K562 (cell line): Measurements from ENCODE around the gene TRIM4. TPM values are rescaled to one million over a fixed set of nuclear protein-coding genes. Genes with fewer than 3 reads are reported as not detected.

Source experiments
- ATAC-seq: fragments of 200-7000 bp; cut with Tn5 transposase; 3 replicates; pipeline ENCODE4 v1.9.1; 2020; ENCODE audit warnings: moderate library complexity
- BruUV-seq: library from RNA; stranded (reverse); fragments of 400-500 nt; replicated peaks from 2 replicates; lab custom pipeline; 2021; lab: Mats Ljungman, UMichigan
- CTCF ChIA-PET: fragments of 300-600 bp; formaldehyde crosslinking; extraction: SDS; loops from one replicate; lab custom pipeline; 2021; ENCODE audit warnings: low intra/inter-chr PET ratio; lab: Yijun Ruan, JAX
- POLR2A ChIA-PET: fragments of 300-600, 350-650 bp; sonication (Branson Sonifier 250); formaldehyde crosslinking; extraction: SDS; loops from one replicate; lab custom pipeline; 2021; ENCODE audit warnings: antibody characterized with exemption, inconsistent platforms; lab: Yijun Ruan, JAX
- DNase-seq, 4 experiments: peaks; one replicate each; pipeline versions ENCODE4 v3.0.0 to v3.0.0-alpha.2; 2011 to 2018; ENCODE audit warnings: low spot score in 3 of 4, mixed read lengths in 3 of 4; ENCODE audit errors: extremely low read depth in 1 of 4
- FAIRE-seq: peaks from 2 replicates; lab custom pipeline; 2011; peaks lifted over from hg19 to GRCh38; lab: Jason Lieb, UNC
- H2AFZ ChIP-seq: 2 replicates; pipeline ENCODE4 v1.6.0; 2011; ENCODE audit warnings: low read depth, low read length, control low read depth, inconsistent platforms
- H3K27ac ChIP-seq: fragments of 200-600 bp; 3 replicates; pipeline ENCODE4 v1.8.0; 2011; ENCODE audit warnings: low read depth, mild to moderate bottlenecking, control low read depth, inconsistent platforms, low read length, moderate library complexity, mixed read lengths; ENCODE audit errors: extremely low read depth
- H3K27me3 ChIP-seq, 2 experiments: fragments of 300-600 bp in 1 of 2; 2 replicates in 1 of 2; 3 replicates in 1 of 2; pipeline versions ENCODE4 v1.6.0 to v1.8.0; 2011; ENCODE audit warnings: inconsistent platforms in 2 of 2, low read length in 2 of 2, mild to moderate bottlenecking in 1 of 2, mixed read lengths in 1 of 2, moderate library complexity in 1 of 2; ENCODE audit not compliant: control insufficient read depth in 2 of 2, insufficient read depth in 2 of 2
- H3K36me3 ChIP-seq: fragments of 300-600 bp; 3 replicates; pipeline ENCODE4 v1.8.0; 2011; ENCODE audit warnings: mild to moderate bottlenecking, low read length, inconsistent platforms; ENCODE audit not compliant: control insufficient read depth, insufficient read depth
- H3K4me1 ChIP-seq, 2 experiments: fragments of 200-600 bp in 1 of 2; replicated peaks in 1 of 2; 2 replicates in 1 of 2; 3 replicates in 1 of 2; pipeline versions ENCODE4 v1.5.1 to v1.8.0; 2011; ENCODE audit warnings: inconsistent platforms in 2 of 2, low read length in 2 of 2, mild to moderate bottlenecking in 1 of 2, mixed read lengths in 1 of 2, moderate library complexity in 1 of 2; ENCODE audit not compliant: control insufficient read depth in 2 of 2, insufficient read depth in 2 of 2
- H3K4me2 ChIP-seq: 2 replicates; pipeline ENCODE4 v1.6.1; 2011; ENCODE audit warnings: low read length, control low read depth, inconsistent platforms, mixed read lengths; ENCODE audit not compliant: insufficient read depth
- H3K4me3 ChIP-seq: fragments of 200-600 bp; sonication (generic), shearing (Covaris generic); 2 replicates; pipeline ENCODE4 v1.5.1; 2016; ENCODE audit warnings: control low read depth, inconsistent platforms
- H3K79me2 ChIP-seq: fragments of 200-600 bp; 3 replicates; pipeline ENCODE4 v1.8.0; 2011; ENCODE audit warnings: low read length, inconsistent platforms; ENCODE audit not compliant: control insufficient read depth, insufficient read depth
- H3K9ac ChIP-seq, 2 experiments: 2 replicates each; pipeline versions ENCODE4 v1.6.0 to v1.6.1; 2011; ENCODE audit warnings: low read depth in 2 of 2, low read length in 2 of 2, control low read depth in 1 of 2, inconsistent platforms in 1 of 2, mild to moderate bottlenecking in 1 of 2, mixed read lengths in 1 of 2; ENCODE audit not compliant: insufficient read depth in 1 of 2
- H3K9me1 ChIP-seq: one replicate; pipeline ENCODE4 v1.6.0; 2011; ENCODE audit warnings: inconsistent platforms, mild to moderate bottlenecking, low read length, moderate library complexity; ENCODE audit not compliant: control insufficient read depth, insufficient read depth
- H3K9me3 ChIP-seq: replicated peaks from 2 replicates; pipeline ENCODE4 v1.5.1; 2011; ENCODE audit warnings: low read depth, low read length, inconsistent platforms; ENCODE audit not compliant: control insufficient read depth, insufficient read depth
- H4K20me1 ChIP-seq: replicated peaks from 2 replicates; pipeline ENCODE4 v1.6.1; 2011; ENCODE audit warnings: low read length, inconsistent platforms, mixed read lengths; ENCODE audit not compliant: control insufficient read depth, insufficient read depth
- ATF3 ChIP-seq, 2 experiments: fragments of 450-650 bp in 1 of 2; sonication (generic) in 1 of 2; formaldehyde crosslinking in 1 of 2; IDR thresholded peaks in 1 of 2; conservative IDR thresholded peaks in 1 of 2; 2 replicates each; pipeline versions ENCODE4 v1.6.1 to v1.8.1; 2016 to 2023; ENCODE audit warnings: mild to moderate bottlenecking in 2 of 2, moderate library complexity in 2 of 2, inconsistent platforms in 1 of 2, missing genetic modification reagents in 1 of 2
- C11orf30 ChIP-seq: fragments of 450-650 bp; IDR thresholded peaks from 2 replicates; pipeline ENCODE4 v1.6.1; 2016; ENCODE audit warnings: low read depth, mild to moderate bottlenecking
- CEBPB ChIP-seq: fragments of 450-650 bp; IDR thresholded peaks from 2 replicates; pipeline ENCODE4 v1.6.1; 2016; ENCODE audit warnings: missing genetic modification characterization, missing compliant biosample characterization
- CEBPG ChIP-seq, 3 experiments: fragments of 200-800 bp in 1 of 3; sonication (Bioruptor generic) in 1 of 3; sonication (generic) in 1 of 3; formaldehyde crosslinking in 1 of 3; IDR thresholded peaks in 2 of 3; conservative IDR thresholded peaks in 1 of 3; 2 replicates each; pipeline versions ENCODE4 v1.6.1 to v1.8.0; 2016 to 2022; ENCODE audit warnings: missing compliant biosample characterization in 2 of 3, missing genetic modification characterization in 2 of 3, mild to moderate bottlenecking in 1 of 3, missing genetic modification reagents in 1 of 3
- CTBP1 ChIP-seq: fragments of 450-650 bp; IDR thresholded peaks from 2 replicates; pipeline ENCODE4 v1.6.1; 2016; ENCODE audit warnings: borderline replicate concordance
- EP400 ChIP-seq: fragments of 450-650 bp; IDR thresholded peaks from 2 replicates; pipeline ENCODE4 v1.6.1; 2017; ENCODE audit warnings: antibody characterized with exemption, mild to moderate bottlenecking, moderate library complexity
- ESRRB ChIP-seq: fragments of 250-450 bp; sonication (Bioruptor Pico); IDR thresholded peaks from 2 replicates; pipeline ENCODE4 v1.5.0; 2020; ENCODE audit warnings: mild to moderate bottlenecking, moderate library complexity, borderline replicate concordance
- JUND ChIP-seq, 2 experiments: IDR thresholded peaks; 2 replicates in 1 of 2; 3 replicates in 1 of 2; pipeline ENCODE4 v1.6.1; 2011; ENCODE audit warnings: borderline replicate concordance in 2 of 2, low read depth in 2 of 2, low read length in 2 of 2, improper control_type of control experiment in 1 of 2, missing biosample characterization in 1 of 2, missing genetic modification characterization in 1 of 2, missing genetic modification reagents in 1 of 2
- NBN ChIP-seq: fragments of 450-650 bp; IDR thresholded peaks from 2 replicates; pipeline ENCODE4 v1.6.1; 2016; ENCODE audit warnings: low read depth, mild to moderate bottlenecking
- SRF ChIP-seq, 2 experiments: fragments of 250-450, 450-650 bp in 1 of 2; sonication (Bioruptor Pico) in 1 of 2; sonication (generic) in 1 of 2; formaldehyde crosslinking; IDR thresholded peaks; 2 replicates each; pipeline versions ENCODE4 v1.5.0 to v1.5.1; 2020 to 2022; ENCODE audit warnings: mild to moderate bottlenecking in 1 of 2, missing genetic modification reagents in 1 of 2
- ZBTB17 ChIP-seq: fragments of 450-650 bp; formaldehyde crosslinking; IDR thresholded peaks from 2 replicates; pipeline ENCODE4 v1.4.0; 2020; ENCODE audit warnings: mild to moderate bottlenecking
- ZKSCAN8 ChIP-seq: fragments of 200-800 bp; sonication (Bioruptor generic); IDR thresholded peaks from 2 replicates; pipeline ENCODE4 v1.6.1; 2016; ENCODE audit warnings: missing genetic modification characterization, missing compliant biosample characterization
- ZSCAN32 ChIP-seq: fragments of 450-650 bp; formaldehyde crosslinking; IDR thresholded peaks from 2 replicates; pipeline ENCODE4 v1.4.0; 2020; ENCODE audit warnings: mild to moderate bottlenecking, moderate library complexity
- WGBS: fragments of 100-300 bp; shearing (Covaris generic); methylation state at CpG from one replicate; pipeline ENCODE4 v1.1.6; 2016; ENCODE audit warnings: low coverage, mixed read lengths; ENCODE audit not compliant: insufficient coverage; ENCODE audit errors: missing lambda C conversion rate; 5-methylcytosine and 5-hydroxymethylcytosine counted together
- in situ Hi-C: fragments of 300-500 bp; cut with MboI; formaldehyde crosslinking; loops from 4 replicates; pipeline ENCODE4 v1.15.0; 2018; ENCODE audit warnings: inconsistent platforms, mixed read lengths
- intact Hi-C: fragments of 100-400 bp; cut with micrococcal nuclease; formaldehyde crosslinking; loops from 2 replicates; pipeline ENCODE4 v1.14.2; 2022
- polyA plus RNA-seq, 8 experiments: library from polyadenylated mRNA; depleted of rRNA in 4 of 8; stranded (reverse) in 5 of 8; unstranded in 3 of 8; fragments of >200 nt; fragmentation: Nextera tagmentation in 2 of 8; fragmentation: Illumina TruSeq in 1 of 8; extraction: Ambion mirVana in 2 of 8; extraction: Trizol in 1 of 8; gene quantifications; 2 replicates each; pipeline versions ENCODE4 v1.2.1 to v1.2.3, GENCODE V29; 2011 to 2014; ENCODE audit warnings: inconsistent platforms in 1 of 8, missing spikeins in 1 of 8
- total RNA-seq, 7 experiments: library from RNA; depleted of rRNA in 6 of 7; stranded (reverse); fragments of >200 nt in 6 of 7; fragmentation: Illumina TruSeq in 2 of 7; extraction: Trizol in 2 of 7; gene quantifications; 2 replicates each; pipeline versions ENCODE4 v1.2.1 to v1.2.3, GENCODE V29; 2011 to 2021; ENCODE audit warnings: low replicate concordance in 1 of 7
- TF ChIP-seq, protein P1 (sequence below): fragments of 450-650 bp; IDR thresholded peaks from 2 replicates; pipeline ENCODE4 v1.6.1; 2018; ENCODE audit not compliant: partially characterized antibody

The TRIM4 gene
- total and polyA plus RNA-seq, 9 of the 15 experiments (the other 6 are each of a cell fraction or from before 2014, with no cell fraction given): 6.2 to 28.3 (median 22.4) TPM

DNA sequence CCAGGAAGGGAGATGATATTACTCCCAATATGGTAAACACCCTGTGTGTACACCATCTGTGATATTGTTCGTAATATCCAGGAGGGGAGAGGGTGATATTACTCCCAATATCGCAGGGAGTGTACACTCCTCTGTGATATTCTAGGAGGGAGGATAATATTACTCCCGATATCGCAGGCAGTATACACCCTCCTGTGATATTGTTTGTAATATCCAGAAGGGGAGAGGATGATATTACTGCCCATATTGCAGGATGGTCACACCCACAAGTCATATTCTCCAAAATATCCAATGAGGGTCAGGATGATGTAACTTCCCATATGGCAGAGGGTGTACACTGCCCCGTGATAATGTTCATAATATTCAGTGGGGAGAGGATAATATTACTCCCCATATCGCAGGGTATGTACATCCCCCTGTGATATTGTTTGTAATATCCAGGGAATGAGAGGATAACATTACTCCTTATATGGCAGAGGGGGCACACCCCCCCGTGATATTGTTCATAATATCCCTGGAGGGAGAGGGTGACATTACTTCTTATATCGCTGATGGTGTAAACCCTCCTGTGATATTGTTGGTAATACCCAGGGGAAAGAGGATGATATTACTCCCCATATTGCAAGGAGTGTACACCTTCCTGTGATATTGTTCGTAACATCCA lies 39.4 kb upstream of the TRIM4 start:
- BruUV-seq: no TSS peak
- Histone ChIP-seq H3K36me3 (no peaks in the 10 kb centered on the region), H3K4me2 (peak overlapping the region; percentile 59), H2AFZ (peak overlapping the region; percentile 0; the same call in 1 of the 2 replicates), H3K9me1 (no peaks in the 10 kb centered on the region), H3K4me3 (no peak overlapping the region; the same call in 1 of the 2 replicates), H4K20me1 (no peaks in the 10 kb centered on the region), H3K27me3 (peaks cover 55 to 69% of the 10 kb centered on the region in 2 experiments), H3K9me3 (no peaks in the 10 kb centered on the region), H3K9ac (no peak overlapping the region), H3K27ac (no peak overlapping the region), H3K79me2 (no peaks in the 10 kb centered on the region), H3K4me1 (0 out of 5 replicates have a peak, but pooled peaks cover 0 to 3% of the 10 kb centered on the region in 2 experiments)
- CTCF ChIA-PET: no interaction called here
- intact Hi-C loops: no loop called here
- POLR2A ChIA-PET: no interaction called here
- FAIRE-seq: no peak
- 8% methylated on average over 9 of the region's 9 CpGs for WGBS
- no peak for DNase-seq
- in situ Hi-C loops: no loop called here
- ATAC-seq: peak; percentile 79
- no peak for TF ChIP-seq ZBTB17 (CRISPR knock-in tag)
- peak in 1 of 2 experiments; percentile 78; a peak in 2 of 4 replicates for TF ChIP-seq SRF (CRISPR knock-in tag; IDR thresholded peaks at IDR 0.05)
- TF ChIP-seq JUND (IDR thresholded peaks at IDR 0.05; ENCODE audit: borderline replicate concordance, low read depth, low read length): peak; percentile 52; the same call in 1 of the 2 replicates
- TF ChIP-seq JUND (tag; IDR thresholded peaks at IDR 0.05; ENCODE audit: borderline replicate concordance, low read depth, low read length): no peak
- no peak for TF ChIP-seq ZSCAN32 (CRISPR knock-in tag)
- no peak for TF ChIP-seq NBN
- TF ChIP-seq CEBPG (CRISPR knock-in tag; IDR thresholded peaks at IDR 0.05): no peak
- peak; percentile 53 to 80 for TF ChIP-seq CEBPG (tag; conservative IDR thresholded peaks at IDR 0.05 in 1 of 2, IDR thresholded peaks at IDR 0.05 in 1 of 2)
- peak; percentile 27; the same call in 1 of the 2 replicates for TF ChIP-seq CEBPB (tag)
- TF ChIP-seq, protein P1, sequence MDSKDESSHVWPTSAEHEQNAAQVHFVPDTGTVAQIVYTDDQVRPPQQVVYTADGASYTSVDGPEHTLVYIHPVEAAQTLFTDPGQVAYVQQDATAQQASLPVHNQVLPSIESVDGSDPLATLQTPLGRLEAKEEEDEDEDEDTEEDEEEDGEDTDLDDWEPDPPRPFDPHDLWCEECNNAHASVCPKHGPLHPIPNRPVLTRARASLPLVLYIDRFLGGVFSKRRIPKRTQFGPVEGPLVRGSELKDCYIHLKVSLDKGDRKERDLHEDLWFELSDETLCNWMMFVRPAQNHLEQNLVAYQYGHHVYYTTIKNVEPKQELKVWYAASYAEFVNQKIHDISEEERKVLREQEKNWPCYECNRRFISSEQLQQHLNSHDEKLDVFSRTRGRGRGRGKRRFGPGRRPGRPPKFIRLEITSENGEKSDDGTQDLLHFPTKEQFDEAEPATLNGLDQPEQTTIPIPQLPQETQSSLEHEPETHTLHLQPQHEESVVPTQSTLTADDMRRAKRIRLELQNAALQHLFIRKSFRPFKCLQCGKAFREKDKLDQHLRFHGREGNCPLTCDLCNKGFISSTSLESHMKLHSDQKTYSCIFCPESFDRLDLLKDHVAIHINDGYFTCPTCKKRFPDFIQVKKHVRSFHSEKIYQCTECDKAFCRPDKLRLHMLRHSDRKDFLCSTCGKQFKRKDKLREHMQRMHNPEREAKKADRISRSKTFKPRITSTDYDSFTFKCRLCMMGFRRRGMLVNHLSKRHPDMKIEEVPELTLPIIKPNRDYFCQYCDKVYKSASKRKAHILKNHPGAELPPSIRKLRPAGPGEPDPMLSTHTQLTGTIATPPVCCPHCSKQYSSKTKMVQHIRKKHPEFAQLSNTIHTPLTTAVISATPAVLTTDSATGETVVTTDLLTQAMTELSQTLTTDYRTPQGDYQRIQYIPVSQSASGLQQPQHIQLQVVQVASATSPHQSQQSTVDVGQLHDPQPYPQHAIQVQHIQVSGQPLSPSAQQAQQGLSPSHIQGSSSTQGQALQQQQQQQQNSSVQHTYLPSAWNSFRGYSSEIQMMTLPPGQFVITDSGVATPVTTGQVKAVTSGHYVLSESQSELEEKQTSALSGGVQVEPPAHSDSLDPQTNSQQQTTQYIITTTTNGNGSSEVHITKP: peak; percentile 38
- TF ChIP-seq ESRRB (CRISPR knock-in tag): no peak
- TF ChIP-seq EP400: peak; percentile 48; the same call in 1 of the 2 replicates
- no peak for TF ChIP-seq C11orf30
- TF ChIP-seq CTBP1: peak; percentile 33; the same call in 1 of the 2 replicates
- TF ChIP-seq ZKSCAN8 (CRISPR knock-in tag): no peak; the same call in 1 of the 2 replicates
- peak; percentile 84 for TF ChIP-seq ATF3 (IDR thresholded peaks at IDR 0.05)
- TF ChIP-seq ATF3 (CRISPR knock-in tag; conservative IDR thresholded peaks at IDR 0.05): no peak
